SK-N-DZ (cell line): ENCODE data around the gene LAMB3.
A peak's percentile ranks its signal among the peaks of the same experiment; 100 is the strongest.

Experiments used
- DNase-seq: peaks from one replicate; pipeline ENCODE4 v3.0.0-alpha.2; 2015; ENCODE audit warnings: low spot score

Gene LAMB3

DNA sequence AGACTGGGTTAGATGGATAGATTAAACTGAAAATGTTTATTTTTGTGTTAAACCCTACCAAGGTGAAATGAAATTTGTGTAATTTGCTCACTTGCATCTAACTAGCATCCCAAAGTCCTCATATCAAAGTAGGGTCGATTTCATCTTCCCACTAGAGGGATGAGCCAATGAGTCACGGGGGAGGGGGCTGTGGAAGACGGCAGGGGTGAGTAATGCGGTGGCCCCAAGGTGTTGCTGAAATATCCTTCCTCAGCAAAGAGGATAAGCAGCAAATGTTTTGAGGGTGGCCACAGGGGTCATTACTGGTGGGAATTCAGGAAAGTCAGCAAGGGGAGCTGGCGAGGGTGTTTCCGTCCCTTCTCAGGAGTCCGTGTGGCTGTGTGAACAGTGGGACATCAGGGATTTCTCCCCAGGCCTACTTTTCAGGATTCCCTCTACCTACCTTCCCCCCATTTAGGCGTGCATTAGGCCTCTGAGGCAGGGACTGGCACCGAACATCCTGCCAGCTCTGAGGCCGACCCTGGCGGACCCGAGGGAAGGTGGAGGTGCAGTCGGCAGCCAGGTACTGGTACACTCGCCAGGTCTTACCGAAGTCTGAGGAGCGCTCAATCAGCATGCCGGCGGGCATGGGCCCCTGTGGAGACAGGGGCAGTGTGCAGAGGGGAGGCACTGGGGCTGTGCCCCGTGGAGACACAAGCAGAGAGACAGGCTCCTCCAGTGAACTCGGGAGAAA, 18.1 kb downstream of the LAMB3 start:
- no peak for DNase-seq

DNA sequence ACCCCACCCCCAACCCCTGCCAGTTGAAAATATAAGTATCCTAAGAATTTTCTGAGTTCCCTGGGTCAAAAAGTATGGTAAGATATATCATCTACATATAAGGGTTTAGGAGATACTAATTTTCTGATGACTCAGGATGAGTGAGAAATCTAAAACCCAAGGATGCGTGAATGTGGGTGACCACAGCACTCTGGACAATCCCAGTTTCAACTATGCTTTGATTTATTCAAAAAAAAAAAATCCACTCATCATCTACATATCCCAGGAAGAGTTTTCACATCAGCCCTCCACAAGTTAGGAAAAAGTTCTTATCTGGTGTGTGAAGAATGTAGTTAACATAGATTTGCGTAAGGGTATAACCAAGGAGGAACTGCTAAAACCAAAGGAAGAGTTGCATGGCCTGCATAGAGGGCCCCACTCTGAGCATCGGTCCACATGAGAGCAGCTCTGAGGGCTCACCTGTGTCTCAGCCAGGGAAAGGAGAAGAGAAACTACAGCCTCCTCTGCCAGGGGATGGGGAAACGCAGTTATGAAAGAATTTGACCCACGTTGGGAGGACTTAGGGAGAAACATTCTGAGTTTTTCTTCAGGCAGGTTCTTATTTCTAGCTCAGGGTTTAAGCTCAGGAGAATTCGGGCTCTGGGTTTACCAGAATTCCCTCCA, 18.8 kb downstream of the LAMB3 start:
- no peak for DNase-seq

GRCh38 chr1:209630383-209631225, 21.6 kb downstream of the LAMB3 start:
- no peak for DNase-seq

DNA sequence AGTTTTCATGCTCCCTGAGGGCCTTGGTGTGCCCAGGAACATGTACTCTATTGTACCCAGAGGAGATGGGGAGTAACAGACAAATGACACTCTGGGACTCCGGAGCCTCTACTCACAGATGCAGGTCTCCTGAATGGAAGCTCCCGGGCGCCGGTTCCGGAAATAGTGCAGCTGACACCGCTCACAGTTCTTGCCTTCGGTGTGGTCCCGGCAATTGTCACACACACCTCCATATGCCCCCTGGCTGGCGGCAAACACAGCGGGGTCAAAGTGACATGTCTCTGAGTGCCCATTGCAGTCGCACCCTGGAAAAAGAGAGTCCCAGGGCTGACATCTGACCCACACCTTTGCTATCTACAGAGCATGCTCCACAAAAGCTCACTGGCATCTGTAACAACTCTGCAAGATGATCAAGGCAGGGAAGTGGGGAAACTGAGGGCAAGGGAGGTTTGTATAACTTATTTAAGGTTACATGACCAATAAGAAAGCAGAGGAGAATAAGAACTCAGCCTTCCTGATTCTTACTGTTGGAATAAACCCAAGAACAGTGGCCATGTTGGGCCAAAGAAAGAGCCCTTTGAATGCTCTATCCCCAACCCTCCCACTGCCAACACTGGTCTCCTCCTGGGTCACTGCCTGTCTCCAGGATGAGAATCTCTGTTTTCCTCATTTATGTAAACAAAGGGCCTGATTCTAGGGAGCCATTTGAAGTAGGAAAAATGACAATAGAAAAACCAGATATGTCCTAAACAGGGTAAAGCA, 22.4 kb downstream of the LAMB3 start:
- no peak for DNase-seq

DNA sequence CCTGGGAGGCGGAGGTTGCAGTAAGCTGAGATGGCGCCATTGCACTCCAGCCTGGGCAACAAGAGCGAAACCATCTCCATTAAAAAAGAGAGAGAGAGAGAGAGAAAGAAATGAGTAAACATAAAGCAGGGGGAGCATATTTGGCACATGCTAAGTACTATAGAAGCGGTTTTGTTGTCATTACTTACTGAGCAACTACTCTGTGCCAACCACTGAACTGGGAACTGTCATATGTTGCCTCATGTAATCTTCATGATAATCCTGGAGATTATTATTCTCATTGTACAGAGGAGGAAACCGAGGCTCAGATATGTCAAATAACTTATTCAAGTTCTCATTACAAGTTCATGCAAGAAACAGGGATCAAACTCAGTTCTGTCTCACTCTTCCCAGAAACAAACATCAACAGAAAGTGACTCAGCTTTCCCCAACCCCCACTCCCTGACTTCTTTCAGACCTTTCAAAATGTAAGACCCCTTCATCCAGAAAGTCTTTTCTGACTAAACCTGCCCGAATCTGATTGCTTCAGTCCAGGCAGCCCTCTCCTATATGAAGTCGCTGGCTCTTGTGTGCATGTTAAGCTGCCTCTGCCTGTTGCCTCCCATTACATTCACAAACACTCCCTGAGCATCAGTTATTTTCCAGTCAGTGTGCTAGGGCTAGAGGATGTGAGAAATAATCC, 23.5 kb downstream of the LAMB3 start:
- no peak for DNase-seq

GRCh38 chr1:209627732-209628196, 24.5 kb downstream of the LAMB3 start:
- DNase-seq: peak; percentile 76

DNA sequence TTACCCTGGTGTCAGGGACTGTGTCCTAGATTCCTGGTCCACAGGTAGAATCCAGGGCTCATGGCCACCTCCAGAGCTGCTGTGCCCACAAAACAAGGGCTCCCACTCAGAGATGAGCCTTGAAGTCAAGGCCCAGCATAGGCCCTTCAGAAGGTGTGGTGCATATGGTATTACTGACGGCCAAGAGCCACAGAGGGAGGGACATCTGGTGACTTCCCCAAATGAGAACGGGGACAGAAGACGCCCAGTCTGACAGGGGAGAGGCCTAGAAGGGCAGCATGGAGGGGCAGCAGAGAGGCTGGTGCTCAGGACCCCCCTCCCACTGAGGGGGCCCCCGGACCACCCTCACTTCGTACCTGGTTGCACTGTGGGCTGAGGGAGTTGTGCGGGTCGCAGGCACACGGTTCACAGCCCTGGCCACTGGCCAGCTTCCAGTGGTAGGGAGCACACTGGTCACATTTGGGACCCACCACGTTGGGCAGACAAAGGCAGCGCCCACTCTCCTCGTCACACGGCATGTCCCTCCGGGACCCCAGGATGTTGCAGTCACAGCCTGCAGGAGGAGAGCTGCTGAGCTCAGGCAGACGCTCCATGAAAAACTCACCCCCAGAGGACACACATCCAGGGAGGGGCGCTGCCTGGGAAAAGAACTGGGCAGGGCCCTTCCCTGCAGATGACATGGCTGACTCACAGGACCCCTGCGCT, 25.0 kb downstream of the LAMB3 start:
- no peak for DNase-seq

GRCh38 chr1:209626346-209627026, 25.7 kb downstream of the LAMB3 start:
- DNase-seq: no peak

DNA sequence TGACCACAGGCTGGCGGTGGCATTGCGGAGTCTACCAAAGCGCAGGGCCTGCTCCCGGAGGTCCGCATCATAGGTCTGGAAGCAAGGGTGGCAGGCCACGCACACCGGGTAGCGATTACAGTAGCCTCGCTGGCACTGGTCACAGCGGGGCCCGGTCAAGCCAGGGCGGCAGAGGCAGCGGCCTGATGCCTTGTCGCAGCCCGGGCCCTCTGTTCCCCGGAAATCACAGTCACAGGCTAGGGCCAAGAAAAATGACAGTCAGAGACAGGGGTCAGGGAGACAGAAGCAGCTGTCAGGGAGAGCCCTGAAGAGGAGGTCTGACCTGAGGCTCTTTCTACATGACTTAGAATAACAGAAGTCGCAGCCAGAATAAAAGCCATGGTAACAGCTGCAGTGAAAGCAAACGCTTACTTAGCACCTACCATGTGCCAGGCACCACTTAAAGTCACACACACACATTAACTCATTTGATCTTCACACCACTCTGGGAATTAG, 26.4 kb downstream of the LAMB3 start:
- DNase-seq: no peak

- no peak for DNase-seq
Measured at GRCh38 chr1:209624558-209625549, 27.4 kb downstream of the LAMB3 start.

GRCh38 chr1:209622841-209623829, 29.1 kb downstream of the LAMB3 start:
- no peak for DNase-seq

DNA sequence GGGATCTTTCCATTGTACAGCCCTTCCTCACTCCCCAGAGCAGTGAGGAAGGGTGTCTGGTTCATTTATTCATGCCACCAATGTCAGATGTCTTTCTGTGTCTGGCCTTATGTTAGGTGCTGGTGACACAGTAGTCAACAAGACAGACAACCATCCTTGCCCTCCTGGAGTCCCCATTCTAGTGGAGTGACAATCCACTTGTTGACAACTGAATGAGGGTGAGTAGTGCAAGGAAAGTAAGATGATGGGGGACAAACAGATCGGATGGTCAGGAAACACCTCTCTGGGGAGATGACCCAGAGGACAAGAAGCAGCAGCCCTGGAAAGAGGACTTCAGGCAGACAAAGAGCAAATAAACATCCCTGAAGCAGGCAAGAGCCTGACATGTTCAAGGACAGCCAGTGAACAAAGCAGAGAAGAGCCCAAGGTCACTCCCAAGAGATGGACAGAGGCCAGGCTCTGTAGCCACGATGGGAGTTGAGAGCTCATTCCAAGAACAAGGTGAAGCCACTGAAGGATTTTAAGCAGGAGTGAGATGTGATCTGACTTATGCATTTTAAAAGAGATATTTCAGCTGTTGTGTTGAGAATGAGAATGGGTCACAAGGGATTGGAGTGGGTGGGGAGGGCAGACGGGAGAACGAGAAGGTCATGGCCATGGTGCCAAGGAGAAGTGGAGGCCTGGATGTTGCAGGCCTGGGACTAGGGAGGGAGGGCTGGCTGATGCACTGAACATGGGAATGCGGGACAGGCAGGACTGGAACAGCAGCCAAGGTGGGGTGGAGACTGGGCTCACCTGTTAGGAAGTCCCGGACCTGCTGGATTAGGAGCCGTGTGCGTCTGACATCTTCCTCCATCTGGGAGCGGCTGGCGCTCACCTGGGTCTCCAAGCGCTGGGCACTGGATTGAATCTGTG, 30.2 kb downstream of the LAMB3 start:
- no peak for DNase-seq

GRCh38 chr1:209621286-209621685, 30.9 kb downstream of the LAMB3 start:
- DNase-seq: no peak

GRCh38 chr1:209620487-209620884, 31.7 kb downstream of the LAMB3 start:
- DNase-seq: no peak

- no peak for DNase-seq
Measured at GRCh38 chr1:209619696-209620486, 32.3 kb downstream of the LAMB3 start.
